KMS-11 (cell line): ENCODE data around the gene DNAJC13.

Experiments used
- H2AFZ ChIP-seq: fragments of 200-600 bp; sonication (generic); 2 replicates; pipeline ENCODE4 v1.6.1; 2016; ENCODE audit warnings: antibody characterized with exemption, mixed run types, low read depth
- H3K27ac ChIP-seq: fragments of 200-600 bp; sonication (generic); 2 replicates; pipeline ENCODE4 v1.6.1; 2016; ENCODE audit warnings: mild to moderate bottlenecking, mixed run types
- H3K27me3 ChIP-seq: fragments of 200-600 bp; sonication (generic); 2 replicates; pipeline ENCODE4 v1.6.1; 2017; ENCODE audit warnings: mild to moderate bottlenecking, low read depth, mixed run types, moderate library complexity; ENCODE audit not compliant: insufficient read depth
- H3K36me3 ChIP-seq: fragments of 200-600 bp; sonication (generic); 2 replicates; pipeline ENCODE4 v1.6.1; 2017; ENCODE audit warnings: mild to moderate bottlenecking, mixed run types; ENCODE audit not compliant: insufficient read depth
- H3K4me1 ChIP-seq: fragments of 200-600 bp; sonication (generic); 2 replicates; pipeline ENCODE4 v1.6.1; 2016; ENCODE audit warnings: mild to moderate bottlenecking, low read depth, mixed run types; ENCODE audit not compliant: poor library complexity, severe bottlenecking
- H3K4me2 ChIP-seq: fragments of 200-600 bp; sonication (generic); 2 replicates; pipeline ENCODE4 v1.7.0; 2016; ENCODE audit warnings: mild to moderate bottlenecking, mixed run types
- H3K4me3 ChIP-seq: fragments of 200-600 bp; sonication (generic); IDR thresholded peaks from 2 replicates; pipeline ENCODE4 v1.6.1; 2017; ENCODE audit warnings: low read depth, low read length, mixed read lengths; ENCODE audit not compliant: insufficient read depth
- H3K79me2 ChIP-seq: fragments of 200-600 bp; sonication (generic); 2 replicates; pipeline ENCODE4 v1.6.1; 2016; ENCODE audit warnings: low read depth, mixed run types; ENCODE audit not compliant: insufficient read depth
- H3K9ac ChIP-seq: fragments of 200-600 bp; sonication (generic); 2 replicates; pipeline ENCODE4 v1.6.1; 2016; ENCODE audit warnings: mild to moderate bottlenecking, mixed run types
- H4K20me1 ChIP-seq: fragments of 200-600 bp; sonication (generic); 2 replicates; pipeline ENCODE4 v1.6.1; 2016; ENCODE audit warnings: mild to moderate bottlenecking, mixed run types; ENCODE audit not compliant: insufficient read depth
- CTCF ChIP-seq: fragments of 200-600 bp; sonication (generic); conservative IDR thresholded peaks from 2 replicates; pipeline ENCODE4 v1.6.1; 2017; ENCODE audit warnings: low read depth, mild to moderate bottlenecking, antibody characterized with exemption, low read length, moderate library complexity, mixed read lengths

Gene DNAJC13

GRCh38 chr3:132569580-132569979 lies 152.3 kb downstream of the DNAJC13 start:
- Histone ChIP-seq H3K4me3 (no peak overlapping the region), H3K9ac (peak overlapping the region; percentile 41; the same call in 1 of the 2 replicates), H2AFZ (peak overlapping the region; percentile 51), H4K20me1 (no peaks in the 10 kb centered on the region), H3K27ac (peak overlapping the region; percentile 84), H3K27me3 (no peaks in the 10 kb centered on the region), H3K4me1 (peaks cover 58% of the 10 kb centered on the region), H3K79me2 (no peaks in the 10 kb centered on the region), H3K4me2 (peak overlapping the region; percentile 79), H3K36me3 (no peaks in the 10 kb centered on the region)
- TF ChIP-seq CTCF, result no peak

GRCh38 chr3:132570016-132570415 lies 152.7 kb downstream of the DNAJC13 start:
- Histone ChIP-seq H3K36me3 (no peaks in the 10 kb centered on the region), H3K4me1 (peaks cover 58% of the 10 kb centered on the region), H4K20me1 (no peaks in the 10 kb centered on the region), H3K4me3 (no peak overlapping the region), H2AFZ (no peak overlapping the region; the same call in 1 of the 2 replicates), H3K9ac (no peak overlapping the region), H3K79me2 (no peaks in the 10 kb centered on the region), H3K4me2 (peak overlapping the region; percentile 79), H3K27me3 (no peaks in the 10 kb centered on the region), H3K27ac (peak overlapping the region; percentile 84)
- TF ChIP-seq CTCF, result no peak

- TF ChIP-seq CTCF, result no peak
- Histone ChIP-seq H3K4me2 (no peak overlapping the region), H4K20me1 (no peaks in the 10 kb centered on the region), H3K27ac (no peak overlapping the region), H3K27me3 (no peaks in the 10 kb centered on the region), H3K4me1 (peaks cover 26% of the 10 kb centered on the region), H3K36me3 (no peaks in the 10 kb centered on the region), H3K79me2 (no peaks in the 10 kb centered on the region), H3K9ac (no peak overlapping the region), H3K4me3 (no peak overlapping the region), H2AFZ (no peak overlapping the region)
These were observed 156.5 kb downstream of the DNAJC13 start for GRCh38 chr3:132573797-132574211.

- no peak for TF ChIP-seq CTCF
- Histone ChIP-seq H4K20me1 (no peaks in the 10 kb centered on the region), H3K9ac (no peak overlapping the region), H3K4me1 (no peaks in the 10 kb centered on the region), H2AFZ (no peak overlapping the region), H3K79me2 (no peaks in the 10 kb centered on the region), H3K4me3 (no peak overlapping the region), H3K27me3 (no peaks in the 10 kb centered on the region), H3K4me2 (no peak overlapping the region), H3K27ac (no peak overlapping the region), H3K36me3 (no peaks in the 10 kb centered on the region)
These were observed 170.1 kb downstream of the DNAJC13 start for GRCh38 chr3:132587401-132587800.
